Neuron (in vitro differentiated cells): ENCODE data around the gene ARHGAP42.
"Not testable (repeated sequence)": the region's sequence is repeated elsewhere in the genome, so short reads cannot be mapped to it uniquely, and the experiment has no call there.

Experiments
- H2AFZ ChIP-seq: one replicate; pipeline ENCODE4 v1.6.1; 2013; ENCODE audit warnings: low read depth, mild to moderate bottlenecking, inconsistent platforms, low read length, moderate library complexity
- H3K27me3 ChIP-seq: one replicate; pipeline ENCODE4 v1.6.1; 2013; ENCODE audit warnings: low read length; ENCODE audit not compliant: insufficient read depth
- H3K36me3 ChIP-seq: one replicate; pipeline ENCODE4 v1.6.1; 2013; ENCODE audit warnings: low read length; ENCODE audit not compliant: insufficient read depth
- H3K4me1 ChIP-seq: one replicate; pipeline ENCODE4 v1.6.1; 2013; ENCODE audit warnings: low read length; ENCODE audit not compliant: insufficient read depth
- H3K4me3 ChIP-seq: 2 replicates; pipeline ENCODE4 v1.5.1; 2013; ENCODE audit warnings: mild to moderate bottlenecking, low read length, moderate library complexity
- H3K9me3 ChIP-seq: one replicate; pipeline ENCODE4 v1.6.1; 2013; ENCODE audit warnings: low read length

The ARHGAP42 gene

DNA sequence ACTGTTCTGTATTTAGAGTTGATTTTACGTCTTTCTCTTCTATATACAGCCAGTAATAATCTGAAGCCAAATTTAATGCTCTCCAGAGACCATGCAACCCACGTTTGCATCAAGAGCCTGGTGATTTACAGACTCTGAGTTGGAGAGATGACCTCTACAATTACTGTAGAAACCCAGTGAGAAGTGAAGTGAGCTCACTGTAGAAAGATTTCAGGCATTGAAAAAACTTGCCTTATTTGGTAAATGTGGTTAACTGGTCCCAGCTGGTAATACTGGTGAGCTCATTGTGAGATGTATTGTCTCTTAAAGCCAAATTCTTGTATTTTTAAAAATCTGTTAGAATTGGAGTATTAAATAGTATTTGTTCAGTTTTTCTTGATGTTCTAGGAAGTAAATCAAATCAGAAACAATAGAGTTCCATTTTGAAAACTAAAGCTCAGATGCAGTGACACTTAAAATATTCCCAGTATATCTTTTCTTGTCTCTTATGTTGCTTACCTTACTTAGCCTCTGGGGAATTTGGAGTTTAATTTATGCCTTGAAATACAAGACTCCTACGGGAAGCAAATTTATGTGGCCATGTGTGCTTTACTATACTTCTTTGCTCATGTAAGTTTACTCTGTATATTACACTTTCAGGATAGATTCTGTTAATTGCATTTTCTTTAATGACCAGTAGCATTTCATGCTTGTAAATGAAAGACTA is 189.9 kb downstream of the ARHGAP42 start:
- Histone ChIP-seq H2AFZ (no peak overlapping the region), H3K4me3 (no peak overlapping the region), H3K36me3 (no peaks in the 10 kb centered on the region), H3K27me3 (no peaks in the 10 kb centered on the region), H3K4me1 (no peaks in the 10 kb centered on the region), H3K9me3 (no peaks in the 10 kb centered on the region)

DNA sequence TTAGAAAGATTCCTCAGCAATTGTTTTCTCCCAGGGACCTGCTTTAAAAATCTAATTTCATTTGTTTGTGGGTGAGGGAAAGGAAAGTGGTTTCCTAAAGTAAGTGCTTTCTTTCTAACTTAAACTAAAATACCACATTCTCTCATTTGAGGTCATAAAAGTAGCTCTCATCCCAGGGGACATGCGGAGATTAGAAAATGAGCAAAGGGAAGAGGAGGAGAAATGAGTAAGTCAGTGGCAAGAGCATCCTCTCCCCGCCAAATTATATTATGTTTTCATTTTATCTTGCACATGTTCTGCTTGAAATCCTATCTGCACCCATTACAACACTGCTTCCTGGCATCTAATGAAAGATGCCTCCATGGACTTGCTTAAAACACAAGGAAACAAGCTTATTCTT is 191.4 kb downstream of the ARHGAP42 start:
- no peaks in the 10 kb centered on the region for H3K36me3 ChIP-seq
- no peaks in the 10 kb centered on the region for H3K9me3 ChIP-seq
- no peaks in the 10 kb centered on the region for H3K4me1 ChIP-seq
- no peak overlapping the region for H3K4me3 ChIP-seq
- no peak overlapping the region for H2AFZ ChIP-seq
- no peaks in the 10 kb centered on the region for H3K27me3 ChIP-seq

DNA sequence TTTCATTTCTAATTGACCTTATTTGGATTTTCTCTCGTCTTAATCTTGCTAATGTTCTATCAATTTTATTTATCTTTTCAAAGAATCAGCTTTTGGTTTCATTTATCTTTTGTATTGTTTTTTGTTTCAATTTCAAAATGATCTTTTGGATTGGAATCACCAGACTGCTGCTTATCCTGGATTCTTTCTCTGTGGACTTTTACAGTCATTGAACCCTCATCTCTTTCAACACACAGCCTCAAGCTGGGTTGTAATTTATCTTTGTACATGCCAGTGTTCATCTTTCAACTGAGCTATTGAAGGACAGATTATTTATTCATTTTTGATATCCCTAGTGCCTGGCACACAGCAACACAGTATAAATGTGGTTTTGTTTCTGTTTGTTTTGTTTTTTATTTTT is 195.9 kb downstream of the ARHGAP42 start:
- peaks cover 5% of the 10 kb centered on the region for H3K4me1 ChIP-seq
- no peaks in the 10 kb centered on the region for H3K9me3 ChIP-seq
- H3K36me3 ChIP-seq, result no peaks in the 10 kb centered on the region
- H2AFZ ChIP-seq, result no peak overlapping the region
- H3K27me3 ChIP-seq, result no peaks in the 10 kb centered on the region
- no peak overlapping the region for H3K4me3 ChIP-seq

DNA sequence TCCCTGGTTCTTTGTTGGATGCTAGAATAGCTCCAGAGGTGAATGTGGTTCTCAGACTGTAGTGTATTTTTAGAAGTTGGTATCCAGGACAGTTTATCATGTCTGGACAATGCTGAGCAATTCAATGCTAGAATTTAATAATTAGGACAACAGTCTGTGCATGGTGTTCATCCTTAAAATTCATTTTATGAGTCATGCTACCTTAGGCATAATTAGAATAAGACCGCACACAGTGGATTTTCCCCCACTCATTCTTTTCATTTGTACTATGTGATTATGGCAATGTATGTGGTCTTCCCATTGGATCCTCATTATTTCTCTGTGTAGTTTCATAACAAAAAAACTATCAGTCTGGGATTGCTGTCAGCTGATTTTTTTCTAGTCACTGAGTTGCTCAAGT is 196.7 kb downstream of the ARHGAP42 start:
- Histone ChIP-seq H3K27me3 (no peaks in the 10 kb centered on the region), H3K9me3 (no peaks in the 10 kb centered on the region), H3K36me3 (no peaks in the 10 kb centered on the region), H2AFZ (no peak overlapping the region), H3K4me3 (no peak overlapping the region), H3K4me1 (peaks cover 5% of the 10 kb centered on the region)

DNA sequence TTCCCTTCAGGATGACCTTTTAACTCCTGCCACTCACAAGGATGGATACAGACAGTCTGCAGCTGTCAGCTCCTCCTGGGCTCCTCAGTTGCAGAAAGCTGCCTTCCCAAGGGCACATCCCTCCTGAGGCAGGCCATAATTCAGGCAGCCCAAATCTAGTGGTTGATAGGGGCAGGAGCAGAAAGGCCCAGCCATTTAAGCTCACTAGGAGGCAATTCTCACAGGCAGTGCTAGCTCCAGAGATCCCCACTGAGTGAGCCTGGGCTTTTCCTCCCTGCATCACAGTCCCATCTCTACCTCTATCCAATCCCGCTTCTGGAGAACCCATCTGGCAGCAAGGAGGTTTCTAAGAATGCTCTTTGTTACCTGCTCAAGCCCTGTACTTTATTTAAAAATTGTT is 200.6 kb downstream of the ARHGAP42 start:
- Histone ChIP-seq H3K4me3 (no peak overlapping the region), H2AFZ (no peak overlapping the region), H3K4me1 (peaks cover 5% of the 10 kb centered on the region), H3K36me3 (no peaks in the 10 kb centered on the region), H3K9me3 (no peaks in the 10 kb centered on the region), H3K27me3 (no peaks in the 10 kb centered on the region)

DNA sequence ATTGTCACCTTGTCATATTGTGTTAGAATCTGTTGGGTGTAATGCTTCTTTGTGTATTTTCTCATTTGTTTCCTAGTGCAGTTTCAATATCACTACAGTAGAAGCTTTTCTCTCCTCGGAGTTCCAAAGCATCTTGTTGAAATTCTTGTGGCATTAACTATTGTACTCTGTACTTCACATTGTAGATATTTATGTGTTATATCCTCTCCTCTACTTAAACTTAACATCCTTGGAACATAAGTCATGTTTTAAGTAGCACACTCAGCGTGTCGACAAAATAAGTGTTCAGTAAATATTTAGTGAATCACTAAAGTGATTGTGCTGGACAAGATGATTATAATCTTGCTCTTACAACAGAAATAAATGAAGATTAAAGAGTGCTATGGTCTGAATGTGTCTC is 201.7 kb downstream of the ARHGAP42 start:
- no peak overlapping the region for H3K4me3 ChIP-seq
- no peaks in the 10 kb centered on the region for H3K27me3 ChIP-seq
- no peaks in the 10 kb centered on the region for H3K36me3 ChIP-seq
- H3K9me3 ChIP-seq, result no peaks in the 10 kb centered on the region
- H2AFZ ChIP-seq, result no peak overlapping the region
- peaks cover 5% of the 10 kb centered on the region for H3K4me1 ChIP-seq

DNA sequence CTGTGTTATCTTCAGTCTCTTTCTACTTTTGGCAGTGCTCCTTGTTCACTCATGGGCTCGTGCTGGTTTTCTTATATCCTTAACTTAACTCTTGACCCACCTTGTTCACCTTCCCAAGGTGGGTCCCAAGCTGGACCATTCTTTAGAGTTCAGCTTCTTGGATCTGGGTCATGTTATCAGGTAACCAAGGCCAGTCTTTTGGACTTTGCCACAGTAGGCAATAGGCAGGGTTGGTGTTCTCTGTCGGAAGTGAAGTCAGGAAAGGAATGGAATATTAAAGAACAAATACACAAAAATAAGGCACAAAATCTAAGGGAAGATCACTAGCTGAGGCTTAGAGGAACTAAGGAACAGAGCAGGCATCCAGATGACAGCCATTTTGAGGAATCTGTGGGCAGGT is 202.7 kb downstream of the ARHGAP42 start:
- Histone ChIP-seq H3K27me3 (no peaks in the 10 kb centered on the region), H3K36me3 (no peaks in the 10 kb centered on the region), H3K9me3 (no peaks in the 10 kb centered on the region), H3K4me1 (peaks cover 5% of the 10 kb centered on the region), H2AFZ (no peak overlapping the region), H3K4me3 (no peak overlapping the region)

DNA sequence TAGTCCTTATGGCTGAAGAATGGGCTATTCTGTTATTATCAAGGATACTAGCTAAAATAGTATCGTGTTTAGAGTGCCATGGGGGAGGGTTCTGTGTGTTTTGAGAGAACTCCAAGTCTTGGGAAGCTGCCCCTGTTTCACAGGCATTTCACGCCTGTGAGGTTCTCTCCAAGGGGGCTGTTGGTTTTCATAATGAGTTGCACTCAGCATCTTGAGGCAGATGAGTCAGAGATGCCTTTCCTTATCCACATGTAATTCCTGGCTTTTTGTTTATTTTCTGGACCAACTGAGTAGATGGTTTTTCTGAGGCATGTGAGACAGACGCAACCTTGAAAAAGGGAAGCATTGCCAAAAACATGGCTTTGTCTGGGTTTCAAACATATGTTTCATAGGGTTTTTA is 203.7 kb downstream of the ARHGAP42 start:
- Histone ChIP-seq H3K27me3 (no peaks in the 10 kb centered on the region), H3K4me1 (peaks cover 5% of the 10 kb centered on the region), H3K36me3 (no peaks in the 10 kb centered on the region), H3K9me3 (no peaks in the 10 kb centered on the region), H2AFZ (no peak overlapping the region), H3K4me3 (no peak overlapping the region)

DNA sequence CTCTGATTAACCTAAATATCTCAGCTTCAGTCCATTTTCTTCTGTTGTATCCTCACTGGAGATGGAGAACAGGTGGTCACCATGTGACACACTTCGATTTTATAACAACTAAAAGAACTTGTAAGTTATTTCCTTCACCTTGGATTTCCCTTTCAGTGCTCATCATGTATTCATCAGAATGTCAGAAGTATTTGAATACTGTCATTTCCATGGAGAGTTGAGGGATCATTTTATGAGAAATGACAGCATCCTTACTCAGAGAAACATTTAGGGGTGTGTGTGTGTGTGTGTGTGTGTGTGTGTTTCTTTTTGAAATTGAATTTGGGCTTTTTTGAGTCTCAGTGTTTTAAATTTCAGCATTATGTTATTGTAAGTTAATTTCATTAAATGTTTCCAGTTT is 205.8 kb downstream of the ARHGAP42 start:
- no peak overlapping the region for H3K4me3 ChIP-seq
- H2AFZ ChIP-seq, result no peak overlapping the region
- H3K9me3 ChIP-seq, result no peaks in the 10 kb centered on the region
- H3K27me3 ChIP-seq, result no peaks in the 10 kb centered on the region
- no peaks in the 10 kb centered on the region for H3K4me1 ChIP-seq
- no peaks in the 10 kb centered on the region for H3K36me3 ChIP-seq

DNA sequence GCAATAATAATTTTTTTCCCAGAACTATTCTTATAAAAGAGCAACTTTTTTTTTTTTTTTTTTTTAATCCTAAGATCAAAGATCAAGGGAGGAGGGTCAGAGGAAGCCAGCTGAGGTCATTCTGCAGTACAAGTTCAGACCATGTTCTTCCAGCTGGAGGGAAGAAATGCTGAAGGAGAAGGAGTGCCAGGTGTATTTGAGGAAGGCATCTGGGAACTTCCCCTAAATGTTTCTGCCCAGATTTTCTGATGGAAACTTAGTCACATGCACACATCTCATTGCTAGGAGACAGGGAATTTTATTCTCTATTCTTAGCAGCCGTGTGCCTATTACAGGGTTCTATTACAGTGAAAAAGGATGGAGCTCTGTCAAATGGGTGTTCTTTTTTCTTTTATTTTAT is 208.4 kb downstream of the ARHGAP42 start:
- Histone ChIP-seq H3K4me3 (no peak overlapping the region), H3K4me1 (no peaks in the 10 kb centered on the region), H2AFZ (no peak overlapping the region), H3K36me3 (no peaks in the 10 kb centered on the region), H3K9me3 (no peaks in the 10 kb centered on the region), H3K27me3 (no peaks in the 10 kb centered on the region)

DNA sequence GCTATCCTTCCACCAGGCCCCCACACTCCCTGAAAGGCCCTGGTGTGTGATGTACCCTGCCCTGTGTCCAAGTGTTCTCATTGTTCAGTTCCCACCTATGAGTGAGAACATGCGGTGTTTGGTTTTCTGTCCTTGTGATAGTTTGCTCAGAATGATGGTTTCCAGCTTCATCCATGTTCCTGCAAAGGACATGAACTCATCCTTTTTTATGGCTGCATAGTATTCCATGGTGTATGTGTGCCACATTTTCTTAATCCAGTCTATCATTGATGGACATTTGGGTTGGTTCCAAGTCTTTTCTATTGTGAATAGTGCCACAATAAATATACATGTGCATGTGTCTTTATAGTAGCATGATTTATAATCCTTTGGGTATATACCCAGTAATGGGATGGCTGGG is 208.9 kb downstream of the ARHGAP42 start:
- not testable (repeated sequence) for H3K9me3 ChIP-seq, H3K4me3 ChIP-seq, H3K4me1 ChIP-seq, H2AFZ ChIP-seq, H3K36me3 ChIP-seq, H3K27me3 ChIP-seq

DNA sequence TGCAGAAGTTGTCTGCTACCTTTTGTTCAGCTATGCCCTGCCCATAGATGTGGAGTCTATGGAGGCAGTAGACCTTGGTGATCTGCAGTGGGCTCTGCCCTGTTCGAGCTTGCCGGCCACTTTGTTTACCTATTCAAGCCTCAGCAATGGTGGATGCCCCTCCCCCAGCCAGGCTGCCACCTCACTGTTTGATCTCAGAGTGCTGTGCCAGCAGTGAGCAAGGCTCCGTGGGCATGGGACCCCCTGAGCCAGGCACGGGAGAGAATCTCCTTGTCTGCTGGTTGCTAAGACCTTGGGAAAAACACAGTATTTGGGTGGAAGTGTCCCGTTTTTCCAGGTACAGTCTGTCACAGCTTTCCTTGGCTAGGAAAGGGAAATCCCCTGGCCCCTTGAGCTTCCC is 214.4 kb downstream of the ARHGAP42 start:
- not testable (repeated sequence) for H3K4me3 ChIP-seq, H3K27me3 ChIP-seq, H3K4me1 ChIP-seq, H2AFZ ChIP-seq, H3K9me3 ChIP-seq, H3K36me3 ChIP-seq

DNA sequence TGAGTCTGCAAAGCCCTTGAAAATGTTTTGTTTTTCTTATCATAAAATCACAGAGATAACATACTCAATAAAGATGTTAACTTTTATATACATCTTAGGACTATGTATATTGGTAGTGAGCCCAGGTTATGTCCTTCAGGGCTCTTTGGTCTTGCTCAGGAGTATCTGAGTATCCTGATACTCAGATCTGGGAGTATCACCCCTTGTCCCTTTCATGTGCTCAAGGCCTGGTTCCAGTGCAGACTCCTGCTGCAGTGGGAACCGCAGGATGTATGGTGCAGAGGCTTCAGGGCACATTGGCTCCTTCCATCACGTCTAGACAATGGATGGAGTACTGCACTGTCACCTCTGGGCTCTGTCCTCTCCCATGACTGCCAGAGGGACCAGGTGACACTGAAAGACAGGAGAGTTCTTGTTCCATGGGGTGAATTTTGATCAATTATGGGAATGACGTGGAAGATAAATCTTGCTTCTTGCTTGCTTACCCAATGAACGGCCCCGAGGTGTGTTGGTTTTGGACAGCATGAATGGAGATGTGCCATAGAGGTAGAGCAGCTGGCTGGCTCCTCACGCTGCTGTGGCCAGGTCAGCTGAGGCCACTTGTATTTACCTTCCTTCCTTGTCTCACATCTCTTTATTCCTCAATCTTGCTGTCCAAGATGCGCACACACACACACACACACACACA is 215.5 kb downstream of the ARHGAP42 start:
- Histone ChIP-seq H3K36me3 (no peaks in the 10 kb centered on the region), H2AFZ (no peak overlapping the region), H3K9me3 (no peaks in the 10 kb centered on the region), H3K4me3 (no peak overlapping the region), H3K4me1 (no peaks in the 10 kb centered on the region), H3K27me3 (no peaks in the 10 kb centered on the region)

DNA sequence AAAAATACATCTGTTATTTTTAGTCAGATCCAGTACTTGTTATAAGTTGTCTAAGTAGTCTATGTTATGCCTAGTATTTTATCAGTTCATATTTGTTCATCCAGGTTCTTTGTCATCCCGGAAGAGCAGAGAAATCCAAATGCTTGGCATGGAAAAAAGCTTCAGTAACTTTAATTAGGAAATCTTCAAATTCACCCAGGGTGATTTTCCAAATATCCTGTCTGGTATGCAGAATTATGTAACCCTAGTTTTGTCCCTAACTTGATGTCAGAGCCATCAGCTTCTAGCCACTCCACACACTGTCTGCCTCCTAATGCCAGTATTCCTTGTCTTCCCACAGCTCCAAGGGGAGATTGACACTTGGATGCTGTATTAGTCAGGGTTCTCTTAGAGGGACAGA is 216.2 kb downstream of the ARHGAP42 start:
- Histone ChIP-seq H2AFZ (no peak overlapping the region), H3K27me3 (no peaks in the 10 kb centered on the region), H3K9me3 (no peaks in the 10 kb centered on the region), H3K4me3 (no peak overlapping the region), H3K36me3 (no peaks in the 10 kb centered on the region), H3K4me1 (no peaks in the 10 kb centered on the region)
